HL-60 (cell line): Measurements from ENCODE around the gene PARP8.

ENCODE experiments used
- GABPA ChIP-seq: IDR thresholded peaks from 2 replicates; pipeline ENCODE4 v1.6.1; 2012; ENCODE audit warnings: low read depth
- POLR2AphosphoS5 ChIP-seq: IDR thresholded peaks from 2 replicates; pipeline ENCODE4 v1.6.1; 2012; ENCODE audit warnings: low read depth
- SPI1 ChIP-seq: IDR thresholded peaks from 2 replicates; pipeline ENCODE4 v1.6.1; 2012; ENCODE audit warnings: low read depth, mild to moderate bottlenecking, borderline replicate concordance
- TF ChIP-seq, protein P1 (sequence below): IDR thresholded peaks from one replicate; pipeline ENCODE4 v1.5.1; 2011; ENCODE audit warnings: low read length, control low read depth, inconsistent platforms; ENCODE audit not compliant: insufficient read depth
- TF ChIP-seq, protein P2 (sequence below): IDR thresholded peaks from 2 replicates; pipeline ENCODE4 v1.6.1; 2012; ENCODE audit warnings: low read depth; ENCODE audit not compliant: insufficient replicate concordance

DNA sequence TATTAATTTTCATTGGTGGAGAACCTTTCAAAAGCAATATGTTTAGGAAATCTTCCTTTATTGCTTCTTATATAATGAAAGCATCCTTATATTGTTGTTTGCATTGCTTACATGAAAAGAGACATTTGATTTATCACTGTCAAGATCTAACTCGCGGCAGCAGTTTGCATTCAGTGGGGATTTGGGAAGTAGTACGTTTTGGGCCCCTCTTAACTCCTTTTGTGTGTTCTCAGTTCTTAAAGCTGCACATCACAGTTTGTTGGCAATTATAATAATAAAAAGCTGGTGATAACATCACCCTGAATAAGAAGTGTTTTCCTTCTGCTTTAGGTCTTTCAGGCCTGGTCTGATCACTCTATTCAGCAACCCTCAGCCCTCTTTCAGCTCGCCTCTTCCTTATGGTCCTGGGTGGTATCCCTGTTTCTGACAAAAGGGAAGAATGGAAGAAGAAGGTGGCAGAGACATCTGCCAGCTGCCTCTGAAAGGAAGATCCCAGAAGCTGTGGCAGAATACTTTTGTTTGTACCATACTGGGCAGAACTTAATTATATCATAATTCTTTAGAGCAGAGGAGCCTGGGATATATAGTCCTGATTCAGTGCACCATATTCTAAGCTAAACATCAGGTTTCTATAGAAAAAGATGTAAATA, 53.7 kb downstream of the PARP8 start:
- TF ChIP-seq, protein P1, sequence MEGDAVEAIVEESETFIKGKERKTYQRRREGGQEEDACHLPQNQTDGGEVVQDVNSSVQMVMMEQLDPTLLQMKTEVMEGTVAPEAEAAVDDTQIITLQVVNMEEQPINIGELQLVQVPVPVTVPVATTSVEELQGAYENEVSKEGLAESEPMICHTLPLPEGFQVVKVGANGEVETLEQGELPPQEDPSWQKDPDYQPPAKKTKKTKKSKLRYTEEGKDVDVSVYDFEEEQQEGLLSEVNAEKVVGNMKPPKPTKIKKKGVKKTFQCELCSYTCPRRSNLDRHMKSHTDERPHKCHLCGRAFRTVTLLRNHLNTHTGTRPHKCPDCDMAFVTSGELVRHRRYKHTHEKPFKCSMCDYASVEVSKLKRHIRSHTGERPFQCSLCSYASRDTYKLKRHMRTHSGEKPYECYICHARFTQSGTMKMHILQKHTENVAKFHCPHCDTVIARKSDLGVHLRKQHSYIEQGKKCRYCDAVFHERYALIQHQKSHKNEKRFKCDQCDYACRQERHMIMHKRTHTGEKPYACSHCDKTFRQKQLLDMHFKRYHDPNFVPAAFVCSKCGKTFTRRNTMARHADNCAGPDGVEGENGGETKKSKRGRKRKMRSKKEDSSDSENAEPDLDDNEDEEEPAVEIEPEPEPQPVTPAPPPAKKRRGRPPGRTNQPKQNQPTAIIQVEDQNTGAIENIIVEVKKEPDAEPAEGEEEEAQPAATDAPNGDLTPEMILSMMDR: no peak
- TF ChIP-seq, protein P2, sequence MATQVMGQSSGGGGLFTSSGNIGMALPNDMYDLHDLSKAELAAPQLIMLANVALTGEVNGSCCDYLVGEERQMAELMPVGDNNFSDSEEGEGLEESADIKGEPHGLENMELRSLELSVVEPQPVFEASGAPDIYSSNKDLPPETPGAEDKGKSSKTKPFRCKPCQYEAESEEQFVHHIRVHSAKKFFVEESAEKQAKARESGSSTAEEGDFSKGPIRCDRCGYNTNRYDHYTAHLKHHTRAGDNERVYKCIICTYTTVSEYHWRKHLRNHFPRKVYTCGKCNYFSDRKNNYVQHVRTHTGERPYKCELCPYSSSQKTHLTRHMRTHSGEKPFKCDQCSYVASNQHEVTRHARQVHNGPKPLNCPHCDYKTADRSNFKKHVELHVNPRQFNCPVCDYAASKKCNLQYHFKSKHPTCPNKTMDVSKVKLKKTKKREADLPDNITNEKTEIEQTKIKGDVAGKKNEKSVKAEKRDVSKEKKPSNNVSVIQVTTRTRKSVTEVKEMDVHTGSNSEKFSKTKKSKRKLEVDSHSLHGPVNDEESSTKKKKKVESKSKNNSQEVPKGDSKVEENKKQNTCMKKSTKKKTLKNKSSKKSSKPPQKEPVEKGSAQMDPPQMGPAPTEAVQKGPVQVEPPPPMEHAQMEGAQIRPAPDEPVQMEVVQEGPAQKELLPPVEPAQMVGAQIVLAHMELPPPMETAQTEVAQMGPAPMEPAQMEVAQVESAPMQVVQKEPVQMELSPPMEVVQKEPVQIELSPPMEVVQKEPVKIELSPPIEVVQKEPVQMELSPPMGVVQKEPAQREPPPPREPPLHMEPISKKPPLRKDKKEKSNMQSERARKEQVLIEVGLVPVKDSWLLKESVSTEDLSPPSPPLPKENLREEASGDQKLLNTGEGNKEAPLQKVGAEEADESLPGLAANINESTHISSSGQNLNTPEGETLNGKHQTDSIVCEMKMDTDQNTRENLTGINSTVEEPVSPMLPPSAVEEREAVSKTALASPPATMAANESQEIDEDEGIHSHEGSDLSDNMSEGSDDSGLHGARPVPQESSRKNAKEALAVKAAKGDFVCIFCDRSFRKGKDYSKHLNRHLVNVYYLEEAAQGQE: no peak
- TF ChIP-seq POLR2AphosphoS5 (no peak), GABPA (no peak), SPI1 (no peak)
